ENCODE data around the gene RGPD4.

The RGPD4 gene

GRCh38 chr2:107807988-107808387, 18.7 kb upstream of the RGPD4 start:
- H3K27me3 ChIP-seq (replicated peaks; ENCODE audit: insufficient read depth, low read length): no peaks in the 10 kb centered on the region
- H3K9me2 ChIP-seq (replicated peaks; ENCODE audit: insufficient read depth, low read length): no peaks in the 10 kb centered on the region
- no peak overlapping the region for H3K4me3 ChIP-seq (ENCODE audit: low read length)
- no peak overlapping the region for H2AFZ ChIP-seq (ENCODE audit: low read length)
- H3K4me2 ChIP-seq (ENCODE audit: low read depth, low read length): no peak overlapping the region
- TF ChIP-seq CTCF (IDR thresholded peaks at IDR 0.05; ENCODE audit: low read length) (no peak), EZH2 (optimal IDR thresholded peaks at IDR 0.05; ENCODE audit: low read depth, low read length) (no peak), EZH2phosphoT487 (IDR thresholded peaks at IDR 0.05; ENCODE audit: low read length) (no peak)
- no peak overlapping the region for H3K9ac ChIP-seq (ENCODE audit: low read length)
- H3K27ac ChIP-seq (ENCODE audit: low read length): no peak overlapping the region
- H3F3A ChIP-seq (ENCODE audit: insufficient read depth, low read length): no peaks in the 10 kb centered on the region
- no peaks in the 10 kb centered on the region for H3K9me3 ChIP-seq (replicated peaks; ENCODE audit: insufficient read depth, low read length)
- H3K4me1 ChIP-seq (ENCODE audit: low read length): no peaks in the 10 kb centered on the region
- H3K79me2 ChIP-seq (ENCODE audit: low read length): no peaks in the 10 kb centered on the region
- DNase-seq: no peak
- H4K20me1 ChIP-seq (ENCODE audit: insufficient read depth, low read length): no peaks in the 10 kb centered on the region
- H3K36me3 ChIP-seq (replicated peaks; ENCODE audit: insufficient read depth, low read length): no peaks in the 10 kb centered on the region

GRCh38 chr2:107808959-107809358, 17.7 kb upstream of the RGPD4 start:
- H3F3A ChIP-seq (ENCODE audit: insufficient read depth, low read length): no peaks in the 10 kb centered on the region
- H3K79me2 ChIP-seq (ENCODE audit: low read length): no peaks in the 10 kb centered on the region
- no peak overlapping the region for H3K27ac ChIP-seq (ENCODE audit: low read length)
- H3K9ac ChIP-seq (ENCODE audit: low read length): no peak overlapping the region
- H4K20me1 ChIP-seq (ENCODE audit: insufficient read depth, low read length): no peaks in the 10 kb centered on the region
- H3K27me3 ChIP-seq (replicated peaks; ENCODE audit: insufficient read depth, low read length): no peaks in the 10 kb centered on the region
- H3K4me2 ChIP-seq (ENCODE audit: low read depth, low read length): no peak overlapping the region
- no peaks in the 10 kb centered on the region for H3K9me2 ChIP-seq (replicated peaks; ENCODE audit: insufficient read depth, low read length)
- no peaks in the 10 kb centered on the region for H3K36me3 ChIP-seq (replicated peaks; ENCODE audit: insufficient read depth, low read length)
- no peaks in the 10 kb centered on the region for H3K4me1 ChIP-seq (ENCODE audit: low read length)
- no peak overlapping the region for H3K4me3 ChIP-seq (ENCODE audit: low read length)
- no peak for TF ChIP-seq CTCF (IDR thresholded peaks at IDR 0.05; ENCODE audit: low read length)
- no peak for TF ChIP-seq EZH2phosphoT487 (IDR thresholded peaks at IDR 0.05; ENCODE audit: low read length)
- no peak for TF ChIP-seq EZH2 (optimal IDR thresholded peaks at IDR 0.05; ENCODE audit: low read depth, low read length)
- H2AFZ ChIP-seq (ENCODE audit: low read length): no peak overlapping the region
- DNase-seq: no peak
- H3K9me3 ChIP-seq (replicated peaks; ENCODE audit: insufficient read depth, low read length): no peaks in the 10 kb centered on the region

- H3K4me1 ChIP-seq (ENCODE audit: low read length): no peaks in the 10 kb centered on the region
- no peak for DNase-seq
- H3F3A ChIP-seq (ENCODE audit: insufficient read depth, low read length): no peaks in the 10 kb centered on the region
- H3K79me2 ChIP-seq (ENCODE audit: low read length): no peaks in the 10 kb centered on the region
- H3K36me3 ChIP-seq (replicated peaks; ENCODE audit: insufficient read depth, low read length): no peaks in the 10 kb centered on the region
- H4K20me1 ChIP-seq (ENCODE audit: insufficient read depth, low read length): no peaks in the 10 kb centered on the region
- H3K4me2 ChIP-seq (ENCODE audit: low read depth, low read length): no peak overlapping the region
- H3K27me3 ChIP-seq (replicated peaks; ENCODE audit: insufficient read depth, low read length): no peaks in the 10 kb centered on the region
- no peak overlapping the region for H2AFZ ChIP-seq (ENCODE audit: low read length)
- no peak overlapping the region for H3K27ac ChIP-seq (ENCODE audit: low read length)
- H3K4me3 ChIP-seq (ENCODE audit: low read length): no peak overlapping the region
- H3K9me3 ChIP-seq (replicated peaks; ENCODE audit: insufficient read depth, low read length): no peaks in the 10 kb centered on the region
- H3K9ac ChIP-seq (ENCODE audit: low read length): no peak overlapping the region
- H3K9me2 ChIP-seq (replicated peaks; ENCODE audit: insufficient read depth, low read length): no peaks in the 10 kb centered on the region
- no peak for TF ChIP-seq CTCF (IDR thresholded peaks at IDR 0.05; ENCODE audit: low read length)
Measured at GRCh38 chr2:107809835-107810234, 16.9 kb upstream of the RGPD4 start.

- no peak overlapping the region for H3K4me3 ChIP-seq (ENCODE audit: low read length)
- H3K27me3 ChIP-seq (replicated peaks; ENCODE audit: insufficient read depth, low read length): no peaks in the 10 kb centered on the region
- no peaks in the 10 kb centered on the region for H3K79me2 ChIP-seq (ENCODE audit: low read length)
- no peak overlapping the region for H3K9ac ChIP-seq (ENCODE audit: low read length)
- H3K9me2 ChIP-seq (replicated peaks; ENCODE audit: insufficient read depth, low read length): no peaks in the 10 kb centered on the region
- no peaks in the 10 kb centered on the region for H3K9me3 ChIP-seq (replicated peaks; ENCODE audit: insufficient read depth, low read length)
- no peaks in the 10 kb centered on the region for H3F3A ChIP-seq (ENCODE audit: insufficient read depth, low read length)
- DNase-seq: no peak
- H4K20me1 ChIP-seq (ENCODE audit: insufficient read depth, low read length): no peaks in the 10 kb centered on the region
- no peak overlapping the region for H2AFZ ChIP-seq (ENCODE audit: low read length)
- H3K4me2 ChIP-seq (ENCODE audit: low read depth, low read length): no peak overlapping the region
- no peaks in the 10 kb centered on the region for H3K36me3 ChIP-seq (replicated peaks; ENCODE audit: insufficient read depth, low read length)
- H3K27ac ChIP-seq (ENCODE audit: low read length): no peak overlapping the region
- TF ChIP-seq CTCF (IDR thresholded peaks at IDR 0.05; ENCODE audit: low read length) (no peak), EZH2phosphoT487 (IDR thresholded peaks at IDR 0.05; ENCODE audit: low read length) (no peak), EZH2 (optimal IDR thresholded peaks at IDR 0.05; ENCODE audit: low read depth, low read length) (no peak)
- no peaks in the 10 kb centered on the region for H3K4me1 ChIP-seq (ENCODE audit: low read length)
Measured at GRCh38 chr2:107810734-107811133, 16.0 kb upstream of the RGPD4 start.
